Measurements from ENCODE around the gene DTX3L.

The DTX3L gene

GRCh38 chr3:122523317-122523716 lies 40.8 kb upstream of the DTX3L start:
- DNase-seq (ENCODE audit: low read depth), result no peak
- no peak overlapping the region for H3K4me3 ChIP-seq (ENCODE audit: low read depth, low read length)
- TF ChIP-seq CTCF (IDR thresholded peaks at IDR 0.05; ENCODE audit: control insufficient read depth, extremely low read depth, insufficient read depth), result no peak

DNA sequence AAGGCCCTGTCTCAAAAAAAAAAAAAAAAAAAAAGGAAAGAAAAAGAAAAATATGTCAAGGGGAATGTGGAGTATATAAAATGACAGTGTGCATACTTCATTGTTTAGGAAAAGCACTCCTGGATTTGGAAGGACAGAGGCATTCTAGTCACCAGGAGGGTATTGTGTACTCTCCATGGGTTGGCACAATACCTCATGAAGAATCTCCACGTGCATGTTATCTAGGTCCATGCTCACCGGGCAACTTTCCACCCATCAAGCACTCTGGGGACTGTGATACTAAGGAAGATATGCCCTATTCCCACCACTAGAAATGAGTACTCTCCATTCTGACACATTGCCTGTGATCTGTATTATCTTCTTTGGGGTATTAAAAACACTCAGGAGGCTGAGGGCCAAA lies 34.0 kb upstream of the DTX3L start:
- no peak for TF ChIP-seq CTCF (IDR thresholded peaks at IDR 0.05; ENCODE audit: control insufficient read depth, extremely low read depth, insufficient read depth)
- no peak overlapping the region for H3K4me3 ChIP-seq (ENCODE audit: low read depth, low read length)

GRCh38 chr3:122533480-122533879 lies 30.7 kb upstream of the DTX3L start:
- no peak for TF ChIP-seq CTCF (IDR thresholded peaks at IDR 0.05; ENCODE audit: control insufficient read depth, extremely low read depth, insufficient read depth)
- no peak for DNase-seq (ENCODE audit: low read depth)
- no peak overlapping the region for H3K4me3 ChIP-seq (ENCODE audit: low read depth, low read length)

More for the DNA sequence above, 34.0 kb upstream of the DTX3L start:
- DNase-seq (ENCODE audit: low read depth), result no peak

- DNase-seq (ENCODE audit: low read depth), result no peak
- H3K4me3 ChIP-seq (ENCODE audit: low read depth, low read length), result no peak overlapping the region
- TF ChIP-seq CTCF (IDR thresholded peaks at IDR 0.05; ENCODE audit: control insufficient read depth, extremely low read depth, insufficient read depth), result no peak
These were observed 30.2 kb upstream of the DTX3L start for GRCh38 chr3:122533931-122534334.

GRCh38 chr3:122535964-122536631 lies 28.0 kb upstream of the DTX3L start:
- no peak overlapping the region for H3K4me3 ChIP-seq (ENCODE audit: low read depth, low read length)
- no peak for TF ChIP-seq CTCF (IDR thresholded peaks at IDR 0.05; ENCODE audit: control insufficient read depth, extremely low read depth, insufficient read depth)
- no peak for DNase-seq (ENCODE audit: low read depth)

DNA sequence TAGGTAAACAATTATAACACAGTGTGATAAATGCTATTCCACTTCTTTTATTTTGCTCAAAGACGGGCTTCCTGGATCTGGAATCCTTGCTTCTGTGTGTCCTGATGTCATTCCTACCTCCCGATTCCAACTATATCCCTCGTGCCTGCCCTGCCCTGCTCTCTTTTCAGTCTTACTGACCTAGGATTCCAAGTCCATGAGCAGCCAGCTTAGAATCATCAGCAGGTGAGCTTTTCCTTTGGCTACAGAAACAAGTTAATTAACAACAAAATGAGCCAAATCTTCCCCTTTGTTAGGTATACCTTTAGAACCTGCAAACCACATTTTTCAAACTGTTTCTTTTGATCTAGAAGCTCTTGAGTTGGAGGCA lies 27.5 kb upstream of the DTX3L start:
- no peak for DNase-seq (ENCODE audit: low read depth)
- no peak overlapping the region for H3K4me3 ChIP-seq (ENCODE audit: low read depth, low read length)
- TF ChIP-seq CTCF (IDR thresholded peaks at IDR 0.05; ENCODE audit: control insufficient read depth, extremely low read depth, insufficient read depth), result no peak

DNA sequence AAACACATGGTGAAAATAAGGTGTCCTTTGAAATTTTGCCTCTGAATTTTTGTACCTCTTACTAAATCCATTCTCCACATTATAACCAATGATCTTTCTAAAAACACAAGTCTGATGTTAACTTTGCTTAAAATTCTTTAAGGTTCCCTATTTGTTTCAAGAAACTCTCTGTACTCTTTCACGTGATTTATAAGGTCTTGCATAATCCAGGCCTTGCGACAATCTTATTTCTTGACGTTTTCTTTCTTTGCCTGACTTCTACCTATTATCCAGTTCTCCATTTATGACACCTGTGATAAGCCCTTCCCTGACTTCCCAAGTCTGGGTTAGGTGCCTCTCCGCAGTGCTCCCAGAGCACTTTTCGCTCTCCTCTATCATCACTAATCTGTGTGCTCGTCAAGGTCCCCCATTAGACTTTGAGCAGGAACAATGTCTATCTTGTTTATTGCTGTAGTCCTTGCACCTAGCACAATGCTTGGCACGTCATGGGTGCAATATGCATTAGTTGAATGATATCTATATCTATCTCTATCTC lies 25.1 kb upstream of the DTX3L start:
- no peak overlapping the region for H3K4me3 ChIP-seq (ENCODE audit: low read depth, low read length)
- no peak for DNase-seq (ENCODE audit: low read depth)
- no peak for TF ChIP-seq CTCF (IDR thresholded peaks at IDR 0.05; ENCODE audit: control insufficient read depth, extremely low read depth, insufficient read depth)
